Hematopoietic multipotent progenitor cell treated with erythropoietin and hydrocortisone succinate and interleukin-3 and kit ligand, for 6 days (in vitro differentiated cells): ENCODE results near the gene CEP112.
A peak's percentile ranks its signal among the peaks of the same experiment; 100 is the strongest.
"Not testable (repeated sequence)": the region's sequence is repeated elsewhere in the genome, so short reads cannot be mapped to it uniquely, and the experiment has no call there.

ENCODE experiments used
- DNase-seq: peaks from one replicate; pipeline ENCODE4 v3.0.0-alpha.2; 2015

Gene CEP112

DNA sequence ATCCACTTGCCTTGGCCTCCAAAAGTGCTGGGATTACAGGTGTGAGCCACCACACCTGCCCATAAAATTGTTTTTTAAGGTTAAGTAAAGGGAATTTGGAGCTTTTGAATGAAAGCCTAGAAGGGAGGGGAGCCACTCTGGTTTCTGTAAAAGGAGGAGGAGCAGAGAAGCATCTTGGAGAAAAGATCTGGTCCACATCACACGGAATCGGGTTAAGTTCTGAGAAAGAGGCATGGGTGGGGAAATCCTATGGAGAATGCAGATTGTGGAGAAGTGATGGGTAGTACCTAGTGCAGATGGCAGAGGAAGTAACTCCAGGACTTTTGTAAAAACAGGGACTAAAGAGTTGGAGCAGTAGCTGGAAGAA is 18.3 kb upstream of the CEP112 start:
- no peak for DNase-seq

DNA sequence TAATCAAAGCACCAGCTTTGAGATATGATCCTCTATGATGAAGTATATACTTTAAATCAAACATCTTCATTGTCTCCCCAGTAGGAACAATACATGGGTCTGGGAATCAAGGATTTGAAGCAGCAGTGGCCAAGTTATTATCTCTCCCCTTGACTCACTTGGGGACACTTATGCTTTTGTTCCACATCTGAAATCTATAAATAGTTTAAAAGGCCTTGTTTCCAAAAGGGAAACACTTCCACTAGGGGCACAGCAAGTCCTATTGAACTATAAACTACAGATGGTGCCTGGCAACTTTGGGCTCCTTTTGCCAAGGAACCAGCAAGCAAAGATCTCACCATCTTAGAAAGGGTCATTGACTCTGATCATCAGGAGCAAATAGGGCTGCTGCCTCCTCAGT is 16.0 kb upstream of the CEP112 start:
- no peak for DNase-seq

DNA sequence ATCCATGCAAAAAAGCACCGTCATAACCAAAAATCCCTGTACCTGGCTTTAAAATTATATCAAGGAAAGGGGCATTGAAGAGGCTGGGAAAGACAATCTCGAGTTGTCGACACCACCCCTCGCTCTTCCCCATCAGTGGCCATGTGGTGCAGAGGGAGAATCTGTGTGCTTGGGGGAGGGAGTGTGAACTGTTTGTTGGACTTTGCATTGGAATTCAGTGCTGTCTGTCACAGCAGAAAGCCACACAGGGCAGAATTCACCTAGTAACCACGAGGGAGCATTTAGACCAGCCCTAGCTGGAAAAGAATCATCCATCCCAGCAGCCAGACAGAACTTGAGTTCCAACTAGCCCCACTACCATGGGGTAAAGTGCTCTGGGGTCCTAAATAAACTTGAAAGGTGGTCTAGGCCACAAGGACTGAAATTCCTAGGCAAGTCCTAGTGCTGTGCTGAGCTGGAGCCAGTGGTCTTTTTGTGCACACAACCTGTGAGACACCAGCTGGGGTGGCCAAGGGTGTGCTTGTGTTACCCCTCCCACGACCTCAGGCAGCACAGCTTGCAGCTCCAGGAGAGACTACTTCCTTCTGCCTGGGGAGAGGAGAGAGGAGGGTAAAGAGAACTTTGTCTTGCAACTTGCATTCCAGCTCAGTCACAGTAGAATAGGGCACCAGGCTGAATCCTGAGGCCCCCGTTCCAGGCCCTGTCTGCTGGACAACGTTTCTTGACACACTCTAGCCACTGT is 11.5 kb upstream of the CEP112 start:
- no peak for DNase-seq

DNA sequence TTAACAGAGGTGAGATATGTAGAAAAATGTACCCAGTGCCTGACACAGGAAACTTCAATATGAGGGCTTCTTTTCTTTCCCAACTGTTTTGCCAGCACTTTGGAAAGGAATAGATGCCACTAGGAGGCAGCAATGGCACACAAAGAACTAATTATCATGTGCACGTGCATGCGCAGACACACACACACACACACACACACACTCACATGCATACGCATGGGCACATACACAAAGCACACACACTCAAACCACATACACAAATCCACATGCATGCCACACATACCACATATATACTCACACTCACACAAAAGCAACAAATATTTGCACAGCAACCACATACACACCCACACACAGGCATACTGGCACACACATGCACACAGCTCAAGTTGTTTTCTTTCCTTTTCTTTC is 8.8 kb upstream of the CEP112 start:
- DNase-seq: peak; percentile 66

GRCh38 chr17:66198242-66198641 is 6.3 kb upstream of the CEP112 start:
- DNase-seq: no peak

DNA sequence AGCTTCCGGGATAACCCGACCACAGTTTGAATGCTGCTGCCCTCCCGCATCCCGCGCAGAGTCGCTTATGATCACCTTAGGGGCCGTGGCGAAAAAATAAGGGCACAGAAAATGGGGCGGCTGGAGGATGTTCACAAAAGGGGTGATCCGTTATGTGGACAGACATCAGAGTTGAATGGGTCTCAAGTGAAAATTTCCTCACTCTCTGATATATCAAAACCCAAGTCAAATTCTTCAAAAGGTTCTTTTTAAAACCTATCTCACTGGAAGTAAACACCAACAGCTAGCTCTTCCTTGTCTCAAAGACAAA is 400 bp upstream of the CEP112 start:
- DNase-seq: no peak

GRCh38 chr17:66190738-66191592 is 968 bp downstream of the CEP112 start:
- no peak for DNase-seq

GRCh38 chr17:66187718-66188117 is 4.2 kb downstream of the CEP112 start:
- DNase-seq: no peak

- DNase-seq: no peak
Observed at GRCh38 chr17:66185862-66186261, 6.1 kb downstream of the CEP112 start.

GRCh38 chr17:66184392-66184791 is 7.5 kb downstream of the CEP112 start:
- DNase-seq: no peak

DNA sequence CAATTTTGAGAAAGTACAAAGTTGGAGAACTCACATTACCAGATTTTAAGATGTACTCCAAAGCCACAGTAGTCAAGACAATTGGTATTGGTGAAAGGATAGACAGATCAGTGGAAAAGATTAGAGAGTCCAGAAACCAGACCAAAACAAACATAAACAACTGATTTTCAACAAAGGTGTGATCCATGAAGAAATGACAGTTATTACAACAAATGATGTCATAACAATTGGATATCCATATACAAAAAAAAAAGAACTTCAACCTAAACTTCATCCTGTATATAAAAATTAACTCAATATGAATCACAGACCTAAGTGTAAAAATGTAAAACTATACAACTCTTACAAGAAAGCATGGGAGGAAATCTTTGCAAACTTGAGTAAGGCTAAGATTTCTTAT is 8.4 kb downstream of the CEP112 start:
- no peak for DNase-seq

GRCh38 chr17:66178642-66179041 is 13.3 kb downstream of the CEP112 start:
- no peak for DNase-seq

- no peak for DNase-seq
Observed at GRCh38 chr17:66177048-66177447, 14.9 kb downstream of the CEP112 start.

DNA sequence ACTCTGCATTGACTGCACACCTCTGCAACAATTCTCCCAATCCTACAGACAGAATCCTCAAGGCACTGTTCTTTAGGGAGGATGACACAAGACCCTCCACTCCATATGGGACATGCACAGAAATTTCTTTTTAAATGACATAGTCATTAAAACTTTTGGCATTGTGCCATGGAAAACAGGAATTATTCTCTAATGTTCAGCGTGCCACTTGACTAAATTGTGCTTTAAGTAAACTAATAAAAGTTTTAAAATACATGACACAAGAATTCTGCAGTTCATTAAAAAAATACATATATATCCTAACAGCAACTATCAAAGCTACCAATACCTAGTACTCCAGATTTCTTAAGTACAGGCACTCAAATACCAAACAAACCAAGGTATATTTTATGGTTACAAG is 16.0 kb downstream of the CEP112 start:
- DNase-seq: no peak

- no peak for DNase-seq
Observed at GRCh38 chr17:66172691-66173223, 19.2 kb downstream of the CEP112 start.

DNA sequence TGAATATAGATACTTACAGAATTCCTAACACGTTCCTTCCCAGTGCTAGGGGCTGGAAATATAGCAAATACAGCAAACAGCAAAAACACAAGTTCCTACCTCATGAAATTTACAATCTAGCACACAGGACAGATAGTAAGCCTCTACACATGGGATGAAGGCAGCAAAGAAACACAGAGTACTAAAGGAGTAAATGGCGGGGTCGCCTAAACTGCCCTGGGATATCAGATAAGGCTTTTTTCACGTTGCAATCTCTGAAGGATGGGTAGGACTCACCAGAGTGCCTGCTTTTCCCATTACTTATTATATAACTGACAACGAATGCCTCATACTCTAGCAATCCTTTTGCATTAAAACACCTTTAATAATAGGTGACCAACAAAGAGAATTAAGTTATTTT is 19.8 kb downstream of the CEP112 start:
- DNase-seq: no peak

- no peak for DNase-seq
Observed at GRCh38 chr17:66171692-66172091, 20.2 kb downstream of the CEP112 start.

GRCh38 chr17:66171172-66171571 is 20.8 kb downstream of the CEP112 start:
- no peak for DNase-seq

- no peak for DNase-seq
Observed at GRCh38 chr17:66169839-66170238, 22.1 kb downstream of the CEP112 start.

- no peak for DNase-seq
Observed at GRCh38 chr17:66167189-66167815, 24.6 kb downstream of the CEP112 start.

- peak; percentile 62 for DNase-seq
Observed at GRCh38 chr17:66165537-66166123, 26.3 kb downstream of the CEP112 start.

- DNase-seq: not testable (repeated sequence)
Observed at GRCh38 chr17:66155055-66155454, 36.9 kb downstream of the CEP112 start.

DNA sequence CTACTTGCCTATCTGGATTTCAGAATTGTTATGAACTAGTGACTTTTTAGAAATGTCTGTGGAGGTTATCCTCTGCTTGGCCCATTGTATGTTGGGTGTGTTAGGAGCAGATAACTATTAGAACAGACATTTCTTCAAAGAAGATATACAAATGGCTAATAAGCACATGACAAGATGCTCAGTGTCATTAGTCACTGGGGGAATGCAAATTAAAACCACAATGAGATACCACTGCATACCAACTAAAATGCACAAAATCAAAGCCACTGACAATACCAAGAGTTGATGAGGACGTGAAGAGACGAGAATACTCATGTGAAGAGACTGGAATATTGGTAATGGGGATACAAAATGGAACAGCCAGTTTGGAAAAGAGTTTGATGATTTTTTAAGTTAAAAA is 39.2 kb downstream of the CEP112 start:
- no peak for DNase-seq
